ENCODE data around the gene APBB2. TPM values are rescaled to one million over a fixed set of nuclear protein-coding genes. Genes with fewer than 3 reads are reported as not detected.

Gene APBB2
- total and polyA plus RNA-seq, 2 donors (not counting 1 experiment from before 2014, with no cell fraction given), result 4.4 to 15.8 TPM

DNA sequence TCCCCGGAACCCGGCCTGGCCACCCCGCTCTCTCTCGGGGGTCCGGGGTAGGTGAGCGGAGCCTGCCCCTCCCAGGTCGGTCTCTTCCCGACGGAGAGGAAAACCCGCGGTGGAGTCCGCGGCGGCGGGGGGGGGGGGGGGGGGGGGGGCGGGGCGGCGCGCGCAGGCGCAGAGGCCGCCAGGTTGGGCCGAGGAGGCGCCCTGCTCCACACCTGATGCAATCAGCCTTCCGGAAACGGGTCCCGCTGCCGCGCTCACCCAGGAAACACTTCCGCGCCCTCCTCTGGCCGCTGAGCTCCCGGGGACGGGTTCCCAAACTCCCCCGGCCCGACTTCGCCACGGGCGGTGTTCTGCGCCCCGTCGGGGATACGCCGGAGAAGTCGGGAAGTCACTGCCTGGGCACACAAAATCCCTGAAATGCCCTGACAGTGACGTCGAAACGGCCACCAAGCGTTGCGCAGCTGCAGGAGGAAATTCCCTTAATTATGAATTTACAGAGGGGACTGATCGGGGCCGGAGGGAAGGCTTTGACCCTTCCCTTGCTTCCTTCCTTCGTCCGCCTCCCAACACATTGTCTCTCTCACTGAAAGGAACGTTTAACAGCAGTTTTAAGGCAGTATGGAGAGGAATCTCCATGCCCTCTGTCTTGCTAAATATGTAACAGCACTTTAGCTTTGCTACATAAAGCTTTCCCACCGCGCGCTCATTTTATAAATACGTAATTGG is 2.1 kb upstream of the APBB2 start:
- Histone ChIP-seq H3K79me2 (ENCODE audit: control insufficient read depth, insufficient read depth, low read length) (no peaks in the 10 kb centered on the region), H3K4me2 (replicated peaks; ENCODE audit: low read depth, low read length, poor library complexity, severe bottlenecking) (peak overlapping the region; percentile 68), H3K4me3 (ENCODE audit: control extremely low read depth in 1 of 5, extremely low read depth in 1 of 5, insufficient read depth in 1 of 5, low read depth in 2 of 5, low read length in 4 of 5) (peak overlapping the region; percentile 7 to 51 (median 41)), H3K9ac (ENCODE audit: low read length) (peak overlapping the region; percentile 57), H3K9me3 (ENCODE audit: control extremely low read depth in 1 of 3, control insufficient read depth in 2 of 3, insufficient read depth in 1 of 3, low read length in 2 of 3) (peaks cover 0 to 6% (median 0%) of the 10 kb centered on the region in 3 donors), H4K20me1 (ENCODE audit: control insufficient read depth, insufficient read depth, low read length, poor library complexity, severe bottlenecking) (no peaks in the 10 kb centered on the region), H3K36me3 (replicated peaks in 1 of 2; ENCODE audit: control extremely low read depth in 1 of 2, control insufficient read depth in 1 of 2, extremely low read depth in 1 of 2, insufficient read depth in 2 of 2, low read length in 1 of 2) (no peaks in the 10 kb centered on the region), H3K27me3 (replicated peaks in 1 of 4; ENCODE audit: control extremely low read depth in 1 of 4, control insufficient read depth in 3 of 4, insufficient read depth in 4 of 4, low read length in 3 of 4) (peaks cover 0 to 51% (median 33%) of the 10 kb centered on the region in 4 experiments), H3K27ac (ENCODE audit: low read length in 2 of 2) (no peak overlapping the region), H2AFZ (ENCODE audit: insufficient read depth, low read depth, low read length, poor library complexity, severe bottlenecking) (peak overlapping the region; percentile 80), H3K4me1 (ENCODE audit: control insufficient read depth in 2 of 2, insufficient read depth in 2 of 2, low read length in 2 of 2) (peaks cover 21 to 22% of the 10 kb centered on the region in 2 donors)
- DNase-seq (peak; percentile 65), ATAC-seq (ENCODE audit: low read depth) (peak; percentile 48)
- Mint-ChIP-seq H3K27me3 (peaks cover 76% of the 10 kb centered on the region), H3K27ac (peak overlapping the region; percentile 43), H3K4me3 (peak overlapping the region; percentile 84), H3K4me1 (peaks cover 30% of the 10 kb centered on the region), H3K9me3 (ENCODE audit: insufficient read depth) (no peaks in the 10 kb centered on the region)
- under 1% methylated on average over 26 of the region's 59 CpGs for WGBS (ENCODE audit: insufficient coverage)
- POLR2A ChIA-PET, result no interaction called here
- intact Hi-C loops (cut with micrococcal nuclease), result no loop called here
- CTCF ChIA-PET, result no interaction called here
- no peak for TF ChIP-seq EZH2 (IDR thresholded peaks at IDR 0.05; ENCODE audit: borderline replicate concordance, insufficient read depth, low read depth, low read length, poor library complexity, severe bottlenecking)
- TF ChIP-seq, protein P1, sequence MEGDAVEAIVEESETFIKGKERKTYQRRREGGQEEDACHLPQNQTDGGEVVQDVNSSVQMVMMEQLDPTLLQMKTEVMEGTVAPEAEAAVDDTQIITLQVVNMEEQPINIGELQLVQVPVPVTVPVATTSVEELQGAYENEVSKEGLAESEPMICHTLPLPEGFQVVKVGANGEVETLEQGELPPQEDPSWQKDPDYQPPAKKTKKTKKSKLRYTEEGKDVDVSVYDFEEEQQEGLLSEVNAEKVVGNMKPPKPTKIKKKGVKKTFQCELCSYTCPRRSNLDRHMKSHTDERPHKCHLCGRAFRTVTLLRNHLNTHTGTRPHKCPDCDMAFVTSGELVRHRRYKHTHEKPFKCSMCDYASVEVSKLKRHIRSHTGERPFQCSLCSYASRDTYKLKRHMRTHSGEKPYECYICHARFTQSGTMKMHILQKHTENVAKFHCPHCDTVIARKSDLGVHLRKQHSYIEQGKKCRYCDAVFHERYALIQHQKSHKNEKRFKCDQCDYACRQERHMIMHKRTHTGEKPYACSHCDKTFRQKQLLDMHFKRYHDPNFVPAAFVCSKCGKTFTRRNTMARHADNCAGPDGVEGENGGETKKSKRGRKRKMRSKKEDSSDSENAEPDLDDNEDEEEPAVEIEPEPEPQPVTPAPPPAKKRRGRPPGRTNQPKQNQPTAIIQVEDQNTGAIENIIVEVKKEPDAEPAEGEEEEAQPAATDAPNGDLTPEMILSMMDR (IDR thresholded peaks at IDR 0.05), result no peak

DNA sequence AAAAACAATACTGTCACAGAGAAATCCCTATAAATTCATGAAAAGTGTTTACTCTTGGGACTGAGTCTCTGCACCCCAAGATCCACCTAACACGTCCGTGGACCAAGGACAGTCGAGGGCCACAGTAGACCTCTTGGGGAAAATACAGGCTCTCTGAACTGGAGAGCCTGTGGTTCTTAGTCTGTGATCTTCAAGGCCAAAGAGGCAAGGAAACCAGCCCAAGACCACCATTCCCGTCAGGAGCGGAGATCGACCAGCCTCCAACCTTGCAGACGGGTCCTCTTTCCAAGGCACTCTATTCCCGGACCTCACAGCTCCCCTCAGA is 1.6 kb upstream of the APBB2 start:
- Histone ChIP-seq H3K4me1 (ENCODE audit: control insufficient read depth in 2 of 2, insufficient read depth in 2 of 2, low read length in 2 of 2) (peaks cover 21 to 22% of the 10 kb centered on the region in 2 donors), H3K79me2 (ENCODE audit: control insufficient read depth, insufficient read depth, low read length) (no peaks in the 10 kb centered on the region), H3K9me3 (ENCODE audit: control extremely low read depth in 1 of 3, control insufficient read depth in 2 of 3, insufficient read depth in 1 of 3, low read length in 2 of 3) (peaks cover 0 to 6% (median 0%) of the 10 kb centered on the region in 3 donors), H2AFZ (ENCODE audit: insufficient read depth, low read depth, low read length, poor library complexity, severe bottlenecking) (no peak overlapping the region), H3K27me3 (replicated peaks in 1 of 4; ENCODE audit: control extremely low read depth in 1 of 4, control insufficient read depth in 3 of 4, insufficient read depth in 4 of 4, low read length in 3 of 4) (peaks cover 0 to 50% (median 31%) of the 10 kb centered on the region in 4 experiments), H3K27ac (ENCODE audit: low read length in 2 of 2) (no peak overlapping the region), H3K4me3 (ENCODE audit: control extremely low read depth in 1 of 5, extremely low read depth in 1 of 5, insufficient read depth in 1 of 5, low read depth in 2 of 5, low read length in 4 of 5) (peak overlapping the region in 2 of 5 experiments; percentile 41 to 51), H3K4me2 (replicated peaks; ENCODE audit: low read depth, low read length, poor library complexity, severe bottlenecking) (peak overlapping the region; percentile 52), H3K9ac (ENCODE audit: low read length) (no peak overlapping the region), H4K20me1 (ENCODE audit: control insufficient read depth, insufficient read depth, low read length, poor library complexity, severe bottlenecking) (no peaks in the 10 kb centered on the region), H3K36me3 (replicated peaks in 1 of 2; ENCODE audit: control extremely low read depth in 1 of 2, control insufficient read depth in 1 of 2, extremely low read depth in 1 of 2, insufficient read depth in 2 of 2, low read length in 1 of 2) (no peaks in the 10 kb centered on the region)
- WGBS (ENCODE audit: insufficient coverage), result 47% methylated on average over 8 of the region's 8 CpGs
- Mint-ChIP-seq H3K27me3 (peaks cover 72% of the 10 kb centered on the region), H3K4me1 (peaks cover 30% of the 10 kb centered on the region), H3K4me3 (peak overlapping the region; percentile 82), H3K27ac (peak overlapping the region; percentile 26), H3K9me3 (ENCODE audit: insufficient read depth) (no peaks in the 10 kb centered on the region)
- DNase-seq (no peak), ATAC-seq (ENCODE audit: low read depth) (no peak)
- POLR2A ChIA-PET, result no interaction called here
- CTCF ChIA-PET, result no interaction called here
- TF ChIP-seq, protein P1 (IDR thresholded peaks at IDR 0.05), result no peak
- no peak for TF ChIP-seq EZH2 (IDR thresholded peaks at IDR 0.05; ENCODE audit: borderline replicate concordance, insufficient read depth, low read depth, low read length, poor library complexity, severe bottlenecking)
- intact Hi-C loops (cut with micrococcal nuclease), result no loop called here
